CD4-positive, alpha-beta T cell treated with Interleukin-12 subunit alpha and Interleukin-12 subunit beta, for 1 hour (primary cell): Measurements from ENCODE around the gene TENM4.
A peak's percentile ranks its signal among the peaks of the same experiment; 100 is the strongest.

Source experiments
- DNase-seq: peaks from one replicate; pipeline ENCODE4 v3.0.0-alpha.2; 2020

The TENM4 gene

GRCh38 chr11:78715639-78716311 is 725.1 kb downstream of the TENM4 start:
- peak; percentile 3 for DNase-seq

- no peak for DNase-seq
These were observed 726.3 kb downstream of the TENM4 start for GRCh38 chr11:78714539-78714938.

- no peak for DNase-seq
These were observed 729.1 kb downstream of the TENM4 start for GRCh38 chr11:78711735-78712134.

GRCh38 chr11:78710417-78710816 is 730.4 kb downstream of the TENM4 start:
- DNase-seq: no peak

GRCh38 chr11:78708388-78708787 is 732.4 kb downstream of the TENM4 start:
- DNase-seq: no peak

- no peak for DNase-seq
These were observed 734.3 kb downstream of the TENM4 start for GRCh38 chr11:78706551-78706950.

- no peak for DNase-seq
These were observed 736.0 kb downstream of the TENM4 start for GRCh38 chr11:78704811-78705210.

- no peak for DNase-seq
These were observed 741.2 kb downstream of the TENM4 start for GRCh38 chr11:78699609-78700135.

- no peak for DNase-seq
These were observed 742.2 kb downstream of the TENM4 start for GRCh38 chr11:78698612-78699011.

GRCh38 chr11:78696177-78696576 is 744.7 kb downstream of the TENM4 start:
- no peak for DNase-seq

- no peak for DNase-seq
These were observed 746.7 kb downstream of the TENM4 start for GRCh38 chr11:78694152-78694551.

- DNase-seq: no peak
These were observed 749.6 kb downstream of the TENM4 start for GRCh38 chr11:78691215-78691614.

GRCh38 chr11:78690352-78690987 is 750.4 kb downstream of the TENM4 start:
- no peak for DNase-seq

GRCh38 chr11:78689585-78690153 is 751.2 kb downstream of the TENM4 start:
- DNase-seq: no peak

GRCh38 chr11:78689101-78689500 is 751.7 kb downstream of the TENM4 start:
- no peak for DNase-seq

GRCh38 chr11:78688460-78688859 is 752.4 kb downstream of the TENM4 start:
- DNase-seq: no peak

- DNase-seq: no peak
These were observed 755.7 kb downstream of the TENM4 start for GRCh38 chr11:78685156-78685555.

GRCh38 chr11:78684377-78684776 is 756.5 kb downstream of the TENM4 start:
- no peak for DNase-seq

- no peak for DNase-seq
These were observed 757.1 kb downstream of the TENM4 start for GRCh38 chr11:78683774-78684173.

GRCh38 chr11:78676026-78676557 is 764.7 kb downstream of the TENM4 start:
- no peak for DNase-seq

GRCh38 chr11:78672850-78673620 is 767.8 kb downstream of the TENM4 start:
- no peak for DNase-seq

GRCh38 chr11:78669249-78669648 is 771.6 kb downstream of the TENM4 start:
- no peak for DNase-seq

GRCh38 chr11:78667461-78667860 is 773.4 kb downstream of the TENM4 start:
- no peak for DNase-seq
